GM12878 (cell line): ENCODE data around the gene C1orf35. TPM values are rescaled to one million over a fixed set of nuclear protein-coding genes. Genes with fewer than 3 reads are reported as not detected.

Experiments
- ATAC-seq: fragments of 200-7000 bp; cut with Tn5 transposase; 3 replicates; pipeline ENCODE4 v1.9.1; 2020; ENCODE audit warnings: mild to moderate bottlenecking, moderate library complexity
- BruUV-seq: library from RNA; stranded (reverse); fragments of 400-500 nt; replicated peaks from 2 replicates; lab custom pipeline; 2021; lab: Mats Ljungman, UMichigan
- CTCF ChIA-PET: fragments of 300-600 bp; sonication (Branson Sonifier 250); formaldehyde crosslinking; extraction: SDS; loops from one replicate; lab custom pipeline; 2021; ENCODE audit warnings: inconsistent platforms; lab: Yijun Ruan, JAX
- POLR2A ChIA-PET: fragments of 350-600 bp; formaldehyde crosslinking; extraction: SDS; loops from one replicate; lab custom pipeline; 2021; ENCODE audit warnings: inconsistent platforms; lab: Charles Lee
- RAD21 ChIA-PET: fragments of 300-600 bp; sonication (Branson Sonifier 250); formaldehyde crosslinking; loops from one replicate; lab custom pipeline; 2023; ENCODE audit warnings: antibody characterized with exemption; ENCODE audit not compliant: unreplicated experiment; lab: Charles Lee
- SMC1A ChIA-PET: fragments of 300-600 bp; sonication (Branson Sonifier 250); formaldehyde crosslinking; loops from one replicate; lab custom pipeline; 2023; ENCODE audit not compliant: unreplicated experiment, uncharacterized antibody; lab: Charles Lee
- DNase-seq: peaks from one replicate; pipeline ENCODE4 v3.0.0-alpha.2; 2011; ENCODE audit warnings: low read depth, low spot score
- FAIRE-seq: peaks from 3 replicates; lab custom pipeline; 2011; peaks lifted over from hg19 to GRCh38; lab: Jason Lieb, UNC
- H2AFZ ChIP-seq: 2 replicates; pipeline ENCODE4 v1.6.0; 2011; ENCODE audit warnings: low read depth, low read length, control low read depth; ENCODE audit not compliant: control insufficient read depth
- H3K27ac ChIP-seq: 2 replicates; pipeline ENCODE4 v1.5.1; 2011; ENCODE audit warnings: control low read depth; ENCODE audit not compliant: control insufficient read depth, insufficient read depth
- H3K27me3 ChIP-seq, 2 experiments: replicated peaks in 1 of 2; 2 replicates each; pipeline versions ENCODE4 v1.6.0 to v1.6.1; 2011; ENCODE audit warnings: low read length in 1 of 2; ENCODE audit not compliant: control insufficient read depth in 2 of 2, insufficient read depth in 2 of 2
- H3K36me3 ChIP-seq, 2 experiments: 2 replicates each; pipeline ENCODE4 v1.5.1; 2011; ENCODE audit warnings: low read length in 1 of 2; ENCODE audit not compliant: control insufficient read depth in 2 of 2, insufficient read depth in 2 of 2
- H3K4me1 ChIP-seq: 2 replicates; pipeline ENCODE4 v1.6.1; 2011; ENCODE audit warnings: mild to moderate bottlenecking, low read length, moderate library complexity, mixed read lengths; ENCODE audit not compliant: control insufficient read depth, insufficient read depth
- H3K4me2 ChIP-seq: 2 replicates; pipeline ENCODE4 v1.6.0; 2011; ENCODE audit warnings: control low read depth; ENCODE audit not compliant: control insufficient read depth, insufficient read depth
- H3K4me3 ChIP-seq: fragments of 200-600 bp; sonication (generic); 2 replicates; pipeline ENCODE4 v1.5.1; 2016
- H3K79me2 ChIP-seq: 2 replicates; pipeline ENCODE4 v1.6.0; 2011; ENCODE audit warnings: low read length; ENCODE audit not compliant: control insufficient read depth, insufficient read depth
- H3K9ac ChIP-seq: 2 replicates; pipeline ENCODE4 v1.8.0; 2011; ENCODE audit warnings: low read length, control low read depth, mixed read lengths; ENCODE audit not compliant: control insufficient read depth, insufficient read depth
- H3K9me3 ChIP-seq: replicated peaks from 3 replicates; pipeline ENCODE4 v1.5.1; 2011; ENCODE audit warnings: mild to moderate bottlenecking, low read length; ENCODE audit not compliant: control insufficient read depth, insufficient read depth
- H4K20me1 ChIP-seq: 2 replicates; pipeline ENCODE4 v1.6.0; 2011; ENCODE audit not compliant: control insufficient read depth, insufficient read depth
- ATF7 ChIP-seq: fragments of 450-650 bp; IDR thresholded peaks from 2 replicates; pipeline ENCODE4 v1.6.1; 2016; ENCODE audit warnings: low read depth, mild to moderate bottlenecking
- BHLHE40 ChIP-seq, 2 experiments: fragments of 450-650 bp in 1 of 2; IDR thresholded peaks; 2 replicates each; pipeline ENCODE4 v1.6.1; 2011 to 2017; ENCODE audit warnings: low read depth in 2 of 2, borderline replicate concordance in 1 of 2, improper control_type of control experiment in 1 of 2, low read length in 1 of 2, mild to moderate bottlenecking in 1 of 2
- POLR2AphosphoS2 ChIP-seq: IDR thresholded peaks from 2 replicates; pipeline ENCODE4 v1.6.1; 2011; ENCODE audit warnings: low read depth, mild to moderate bottlenecking, low read length, improper control_type of control experiment, moderate library complexity
- RCOR1 ChIP-seq: conservative IDR thresholded peaks from 2 replicates; pipeline ENCODE4 v1.6.1; 2012; ENCODE audit warnings: low read depth, low read length, improper control_type of control experiment
- STAT1 ChIP-seq: fragments of 450-650 bp; conservative IDR thresholded peaks from 2 replicates; pipeline ENCODE4 v1.6.1; 2014; ENCODE audit warnings: antibody characterized with exemption, mild to moderate bottlenecking
- TCF3 ChIP-seq: IDR thresholded peaks from 2 replicates; pipeline ENCODE4 v1.6.1; 2012; ENCODE audit warnings: low read depth, mild to moderate bottlenecking, low read length, borderline replicate concordance; ENCODE audit not compliant: insufficient read depth
- ZBTB11 ChIP-seq: fragments of 450-650 bp; formaldehyde crosslinking; IDR thresholded peaks from 2 replicates; pipeline ENCODE4 v1.5.0; 2022; ENCODE audit warnings: mild to moderate bottlenecking, missing genetic modification characterization
- WGBS: methylation state at CpG from one replicate; pipeline ENCODE4 v1.1.6; 2016; ENCODE audit warnings: low lambda C conversion rate; ENCODE audit not compliant: insufficient replicate concordance, insufficient coverage; ENCODE audit errors: missing lambda C conversion rate; 5-methylcytosine and 5-hydroxymethylcytosine counted together
- in situ Hi-C: fragments of 300-500 bp; cut with MboI; formaldehyde crosslinking; loops from 9 replicates; pipeline ENCODE4 v1.14.3; 2018; ENCODE audit warnings: mixed read lengths
- intact Hi-C: fragments of 100-400 bp; cut with micrococcal nuclease; formaldehyde crosslinking; loops from one replicate; pipeline ENCODE4 v1.14.2; 2022; ENCODE audit not compliant: unreplicated experiment
- polyA plus RNA-seq, 11 experiments: library from polyadenylated mRNA; depleted of rRNA in 4 of 11; unstranded in 6 of 11; stranded (reverse) in 5 of 11; fragments of >200 nt; fragmentation: Nextera tagmentation in 4 of 11; fragmentation: Illumina TruSeq in 1 of 11; extraction: Ambion mirVana in 4 of 11; extraction: Trizol in 1 of 11; gene quantifications; 1 replicate in 1 of 11; 2 replicates in 10 of 11; pipeline versions ENCODE4 v1.2.1 to v1.2.3, GENCODE V29; 2011 to 2016; ENCODE audit warnings: inconsistent platforms in 2 of 11, missing spikeins in 2 of 11, low read depth in 1 of 11
- total RNA-seq, 4 experiments: library from RNA; depleted of rRNA in 3 of 4; stranded (reverse); fragments of >200 nt in 3 of 4; fragmentation: Illumina TruSeq in 1 of 4; extraction: Trizol in 1 of 4; gene quantifications; 2 replicates each; pipeline versions ENCODE4 v1.2.1 to v1.2.3, GENCODE V29; 2013 to 2021
- TF ChIP-seq, protein P1 (sequence below): fragments of 450-650 bp; formaldehyde crosslinking; IDR thresholded peaks from 2 replicates; pipeline ENCODE4 v1.4.0; 2022; ENCODE audit warnings: mild to moderate bottlenecking, moderate library complexity

Gene C1orf35
- total and polyA plus RNA-seq, 10 of the 15 experiments (the other 5 are each of a cell fraction or from before 2014, with no cell fraction given), result 2.5 to 27.0 (median 10.6) TPM

DNA sequence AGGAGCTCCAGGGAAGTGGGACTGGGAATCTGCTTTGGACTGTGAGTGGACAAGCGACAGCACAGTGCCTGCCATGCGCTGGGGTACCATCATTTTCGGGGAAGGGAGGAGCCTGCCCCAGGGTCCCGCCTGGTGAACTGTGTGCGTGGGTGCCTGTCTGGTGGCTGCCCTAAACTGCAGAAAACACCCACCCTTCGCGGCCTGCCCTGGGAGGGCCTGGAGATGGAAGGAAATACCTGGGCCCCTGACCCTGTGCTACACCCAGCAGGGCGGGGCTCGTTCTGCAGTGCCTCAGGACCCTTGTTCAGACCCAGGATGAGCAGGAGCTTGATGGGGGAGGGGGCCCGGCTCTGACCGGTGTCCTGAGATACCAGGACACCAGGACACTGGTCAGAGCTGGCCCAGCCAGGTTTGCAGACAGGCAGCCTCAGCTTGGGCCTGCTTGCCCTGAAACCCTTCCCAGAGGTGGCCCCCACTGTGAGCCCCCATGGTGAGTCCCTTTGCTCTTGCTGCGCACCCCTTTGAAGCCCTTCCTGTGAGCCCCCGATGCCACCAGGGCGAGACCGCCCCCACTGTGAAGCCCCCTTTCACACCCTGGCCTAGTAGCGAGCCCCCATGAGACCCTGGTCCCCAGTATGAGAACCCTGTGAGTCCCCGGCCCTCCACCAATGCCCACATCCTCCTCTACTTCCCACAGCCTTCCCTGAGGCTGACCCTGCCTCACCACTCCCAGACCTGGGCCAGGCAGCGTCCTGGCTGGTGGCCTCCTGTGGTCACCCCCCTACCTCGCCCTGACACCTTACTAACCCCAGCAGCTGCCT lies 49.2 kb upstream of the C1orf35 start (continued):
- TF ChIP-seq ZBTB11 (CRISPR knock-in tag) (no peak), ATF7 (no peak), STAT1 (no peak), TCF3 (no peak), RCOR1 (no peak), BHLHE40 (IDR thresholded peaks at IDR 0.05; ENCODE audit: borderline replicate concordance in 1 of 2, low read depth in 2 of 2, low read length in 1 of 2) (no peak)
- TF ChIP-seq, all 136 proteins: peak for 0

- in situ Hi-C loops, result no loop called here
- Histone ChIP-seq H3K79me2 (peaks cover 4% of the 10 kb centered on the region), H3K4me2 (no peak overlapping the region), H3K27me3 (no peaks in the 10 kb centered on the region), H3K4me1 (no peaks in the 10 kb centered on the region), H4K20me1 (no peaks in the 10 kb centered on the region), H3K9me3 (no peaks in the 10 kb centered on the region), H2AFZ (no peak overlapping the region), H3K9ac (no peak overlapping the region), H3K27ac (no peak overlapping the region), H3K4me3 (no peak overlapping the region), H3K36me3 (peaks cover 0 to 13% of the 10 kb centered on the region in 2 experiments; a peak in 3 of 4 replicates)
- TF ChIP-seq, protein P1, sequence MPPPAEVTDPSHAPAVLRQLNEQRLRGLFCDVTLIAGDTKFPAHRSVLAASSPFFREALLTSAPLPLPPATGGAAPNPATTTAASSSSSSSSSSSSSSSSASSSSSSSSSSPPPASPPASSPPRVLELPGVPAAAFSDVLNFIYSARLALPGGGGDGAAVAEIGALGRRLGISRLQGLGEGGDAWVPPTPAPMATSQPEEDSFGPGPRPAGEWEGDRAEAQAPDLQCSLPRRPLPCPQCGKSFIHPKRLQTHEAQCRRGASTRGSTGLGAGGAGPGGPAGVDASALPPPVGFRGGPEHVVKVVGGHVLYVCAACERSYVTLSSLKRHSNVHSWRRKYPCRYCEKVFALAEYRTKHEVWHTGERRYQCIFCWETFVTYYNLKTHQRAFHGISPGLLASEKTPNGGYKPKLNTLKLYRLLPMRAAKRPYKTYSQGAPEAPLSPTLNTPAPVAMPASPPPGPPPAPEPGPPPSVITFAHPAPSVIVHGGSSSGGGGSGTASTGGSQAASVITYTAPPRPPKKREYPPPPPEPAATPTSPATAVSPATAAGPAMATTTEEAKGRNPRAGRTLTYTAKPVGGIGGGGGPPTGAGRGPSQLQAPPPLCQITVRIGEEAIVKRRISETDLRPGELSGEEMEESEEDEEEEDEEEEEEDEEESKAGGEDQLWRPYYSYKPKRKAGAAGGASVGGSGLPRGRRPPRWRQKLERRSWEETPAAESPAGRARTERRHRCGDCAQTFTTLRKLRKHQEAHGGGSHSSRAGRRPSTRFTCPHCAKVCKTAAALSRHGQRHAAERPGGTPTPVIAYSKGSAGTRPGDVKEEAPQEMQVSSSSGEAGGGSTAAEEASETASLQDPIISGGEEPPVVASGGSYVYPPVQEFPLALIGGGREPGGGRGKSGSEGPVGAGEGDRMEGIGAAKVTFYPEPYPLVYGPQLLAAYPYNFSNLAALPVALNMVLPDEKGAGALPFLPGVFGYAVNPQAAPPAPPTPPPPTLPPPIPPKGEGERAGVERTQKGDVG, result no peak
- TF ChIP-seq POLR2AphosphoS2, result peak; percentile 46; the same call in 1 of the 2 replicates
- SMC1A ChIA-PET, result no interaction called here
- POLR2A ChIA-PET, result no interaction called here
- ATAC-seq, result peak; percentile 8
- FAIRE-seq, result no peak
- intact Hi-C loops, result no loop called here
- DNase-seq, result no peak
- WGBS, result 71% methylated on average over 12 of the region's 12 CpGs
- CTCF ChIA-PET, result no interaction called here
- RAD21 ChIA-PET, result no interaction called here
- no TSS peak for BruUV-seq
Observed at GRCh38 chr1:228151180-228151925, 48.2 kb upstream of the C1orf35 start.
